Activated CD4-positive, alpha-beta T cell treated with anti-CD3 and anti-CD28 coated beads, Interleukin-2, amount 10 ng/mL, durations not matched to agents 24 days and 14 days (primary cell): ENCODE data around the gene ANP32A. TPM values are rescaled to one million over a fixed set of nuclear protein-coding genes. Genes with fewer than 3 reads are reported as not detected.

Source experiments
- DNase-seq: peaks from one replicate; pipeline ENCODE4 v3.0.0; 2022
- H3K27ac Mint-ChIP-seq: one replicate; pipeline ENCODE4 v1.8.0; 2022; ENCODE audit warnings: mild to moderate bottlenecking, mixed read lengths
- H3K27me3 Mint-ChIP-seq: one replicate; pipeline ENCODE4 v1.8.0; 2022; ENCODE audit warnings: mixed read lengths
- H3K36me3 Mint-ChIP-seq: one replicate; pipeline ENCODE4 v1.8.0; 2022; ENCODE audit warnings: low read depth, mild to moderate bottlenecking, mixed read lengths
- H3K4me1 Mint-ChIP-seq: one replicate; pipeline ENCODE4 v1.8.0; 2021; ENCODE audit warnings: mixed read lengths
- H3K4me3 Mint-ChIP-seq: one replicate; pipeline ENCODE4 v1.8.0; 2022; ENCODE audit warnings: mild to moderate bottlenecking, moderate library complexity, mixed read lengths
- H3K9me3 Mint-ChIP-seq: one replicate; pipeline ENCODE4 v1.8.0; 2021; ENCODE audit warnings: mixed read lengths
- intact Hi-C: fragments of 100-400 bp; cut with micrococcal nuclease; formaldehyde crosslinking; loops from one replicate; pipeline ENCODE4 v1.15.1; 2023
- total RNA-seq: library from RNA; stranded (reverse); gene quantifications from 2 replicates; pipeline ENCODE4 v1.2.3, GENCODE V29; 2022

Gene ANP32A
- total RNA-seq, 1 donor from 2014 or later = 280 TPM

DNA sequence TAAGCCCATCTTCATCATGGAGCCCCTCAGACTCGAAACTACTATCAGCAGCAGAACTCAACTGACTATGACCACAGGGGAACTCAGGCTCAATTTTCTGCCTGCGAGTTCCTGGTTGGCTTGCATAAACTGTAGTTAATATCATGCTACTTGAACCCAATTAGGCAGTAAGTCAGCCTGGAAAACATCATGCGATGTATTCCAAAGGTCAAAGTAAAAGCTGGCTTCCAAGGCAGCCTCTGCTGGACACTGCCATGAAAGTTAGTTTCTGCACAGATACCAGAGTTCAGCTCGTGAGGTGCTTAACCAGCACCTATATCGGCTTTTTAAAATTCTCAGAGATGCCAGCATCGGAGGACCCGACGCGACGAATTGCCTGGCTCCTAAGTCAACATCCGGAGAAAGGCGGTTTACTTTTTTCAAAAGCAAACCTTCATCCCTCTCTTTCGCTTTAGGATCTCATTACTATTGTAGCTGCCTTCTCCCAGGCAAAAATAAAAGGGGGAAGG is 3.8 kb downstream of the ANP32A start:
- Mint-ChIP-seq H3K4me3 (peak overlapping the region; percentile 97), H3K27ac (peak overlapping the region; percentile 97), H3K9me3 (no peaks in the 10 kb centered on the region), H3K36me3 (peaks cover 38% of the 10 kb centered on the region), H3K27me3 (no peaks in the 10 kb centered on the region), H3K4me1 (peaks cover 48% of the 10 kb centered on the region)
- DNase-seq = no peak
- intact Hi-C loops = loop anchor here (1.0 to 5.0 kb wide), 2 partner anchors 22 to 540 kb away; partner anchors contain the start of gene FEM1B

DNA sequence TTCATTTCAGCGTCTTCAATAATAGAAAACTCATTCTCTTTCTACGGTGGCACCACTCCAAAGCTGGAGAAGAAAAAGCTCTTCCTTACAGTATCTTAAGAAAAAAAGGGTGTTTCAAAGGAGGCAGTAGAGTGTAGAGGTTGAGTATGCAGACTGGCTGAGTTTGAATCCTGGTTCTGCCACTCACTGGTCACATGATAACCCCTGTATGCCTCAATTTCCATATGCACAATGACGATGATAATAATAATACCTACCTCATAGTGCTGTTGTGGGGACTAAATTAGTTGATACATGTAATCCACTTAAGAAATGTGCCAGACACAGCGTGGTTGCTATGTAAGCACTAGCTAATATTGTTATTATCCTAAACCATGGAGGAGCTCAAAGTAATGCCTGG is 4.5 kb downstream of the ANP32A start:
- Mint-ChIP-seq H3K36me3 (peaks cover 38% of the 10 kb centered on the region), H3K27me3 (no peaks in the 10 kb centered on the region), H3K4me3 (peak overlapping the region; percentile 97), H3K4me1 (peaks cover 49% of the 10 kb centered on the region), H3K27ac (peak overlapping the region; percentile 97), H3K9me3 (no peaks in the 10 kb centered on the region)
- intact Hi-C loops = loop anchor here (5.0 kb wide), 1 partner anchor 539 kb away; the partner anchor contains the start of gene FEM1B
- no peak for DNase-seq

DNA sequence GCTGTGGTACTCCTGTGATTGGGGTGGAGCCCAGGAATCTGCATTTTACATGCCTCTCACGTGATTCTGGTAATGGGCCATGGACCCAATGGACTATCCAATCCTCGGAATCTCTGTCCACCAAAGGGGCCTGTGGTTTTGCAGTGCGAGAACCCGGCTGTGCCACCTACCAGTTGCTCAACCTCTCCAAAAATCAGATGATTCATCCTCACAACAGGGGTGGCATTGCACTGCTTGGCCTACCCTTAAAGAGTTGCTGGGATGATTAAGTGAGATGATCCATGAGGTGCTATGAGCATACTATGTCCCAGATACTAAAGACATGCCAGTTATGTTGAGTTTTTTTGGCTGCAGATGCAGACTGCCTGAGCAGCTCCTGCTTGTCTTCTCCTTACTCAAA is 5.1 kb downstream of the ANP32A start:
- peak overlapping the region; percentile 14 for H3K27ac Mint-ChIP-seq
- peak; percentile 56 for DNase-seq
- H3K9me3 Mint-ChIP-seq = no peaks in the 10 kb centered on the region
- H3K36me3 Mint-ChIP-seq = peaks cover 38% of the 10 kb centered on the region
- H3K27me3 Mint-ChIP-seq = no peaks in the 10 kb centered on the region
- H3K4me1 Mint-ChIP-seq = peaks cover 52% of the 10 kb centered on the region
- H3K4me3 Mint-ChIP-seq = peak overlapping the region; percentile 97
- intact Hi-C loops = loop anchor here (5.0 kb wide), 1 partner anchor 538 kb away; the partner anchor contains the start of gene FEM1B

DNA sequence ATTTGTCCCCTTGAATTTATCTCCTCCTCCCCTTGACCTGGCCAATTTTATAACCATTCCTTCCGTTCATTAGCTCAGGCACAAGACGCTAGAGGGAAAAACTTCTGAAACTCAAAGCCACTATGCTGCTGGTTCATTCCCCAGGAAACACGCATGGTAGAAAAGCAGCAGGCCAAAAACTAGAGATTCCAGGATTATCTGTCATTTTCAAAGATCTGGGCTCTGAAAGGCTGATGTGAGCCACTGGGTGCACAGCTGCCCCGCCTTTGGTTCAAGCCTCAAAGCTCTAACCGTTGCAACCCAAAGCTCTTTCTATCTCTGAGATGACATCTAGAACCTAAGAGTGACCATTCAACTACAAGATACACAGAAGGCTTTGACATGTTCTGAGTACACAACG is 6.1 kb downstream of the ANP32A start:
- H3K4me1 Mint-ChIP-seq = peaks cover 60% of the 10 kb centered on the region
- H3K27ac Mint-ChIP-seq = peak overlapping the region; percentile 37

DNA sequence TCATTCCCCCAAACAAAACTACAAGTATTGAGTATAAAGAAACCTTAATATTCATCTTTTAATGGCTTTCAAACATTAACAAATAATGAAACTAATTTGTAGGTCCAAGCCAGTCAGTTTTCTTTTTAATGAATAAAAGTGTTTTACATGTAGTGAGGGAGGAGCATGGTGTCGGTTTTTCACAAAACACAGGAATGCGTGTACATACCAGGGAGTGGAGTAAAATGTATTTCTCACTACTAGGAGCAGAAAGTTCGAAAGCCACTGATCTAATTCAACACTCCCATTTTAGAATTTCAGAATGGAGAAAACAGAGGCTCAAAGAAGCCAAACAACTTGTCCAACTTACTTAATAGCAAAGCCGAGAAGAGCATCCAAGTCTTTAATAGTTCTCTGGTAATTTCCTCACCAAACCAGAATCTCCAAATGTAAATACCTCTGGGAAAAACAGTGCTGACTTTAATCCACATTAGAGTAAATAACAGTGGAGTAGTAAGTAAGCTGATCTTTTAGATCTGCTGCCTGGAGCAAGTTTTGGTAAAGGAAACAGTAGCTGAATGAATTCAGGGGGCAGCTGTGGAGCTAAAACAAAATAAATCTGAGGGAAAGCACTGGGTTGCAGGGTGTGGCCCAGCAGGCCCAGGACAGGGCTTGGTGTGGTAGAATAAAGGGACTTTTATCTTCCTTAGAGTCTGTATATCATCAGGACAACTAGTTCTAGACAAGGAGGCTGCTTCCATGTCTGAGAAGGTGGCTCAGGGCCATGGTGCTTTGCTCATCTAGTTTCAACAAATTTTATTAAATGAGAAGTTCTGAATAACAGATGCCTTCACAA is 7.9 kb downstream of the ANP32A start:
- Mint-ChIP-seq H3K9me3 (no peaks in the 10 kb centered on the region), H3K4me1 (peaks cover 73% of the 10 kb centered on the region), H3K4me3 (no peak overlapping the region), H3K36me3 (peaks cover 47% of the 10 kb centered on the region), H3K27ac (peak overlapping the region; percentile 32), H3K27me3 (no peaks in the 10 kb centered on the region)
- DNase-seq = no peak
- intact Hi-C loops = no loop called here

More for the DNA sequence above, 6.1 kb downstream of the ANP32A start:
- H3K9me3 Mint-ChIP-seq = no peaks in the 10 kb centered on the region
- H3K36me3 Mint-ChIP-seq = peaks cover 42% of the 10 kb centered on the region
- no peak for DNase-seq
- intact Hi-C loops = no loop called here
- no peak overlapping the region for H3K4me3 Mint-ChIP-seq
- H3K27me3 Mint-ChIP-seq = no peaks in the 10 kb centered on the region

DNA sequence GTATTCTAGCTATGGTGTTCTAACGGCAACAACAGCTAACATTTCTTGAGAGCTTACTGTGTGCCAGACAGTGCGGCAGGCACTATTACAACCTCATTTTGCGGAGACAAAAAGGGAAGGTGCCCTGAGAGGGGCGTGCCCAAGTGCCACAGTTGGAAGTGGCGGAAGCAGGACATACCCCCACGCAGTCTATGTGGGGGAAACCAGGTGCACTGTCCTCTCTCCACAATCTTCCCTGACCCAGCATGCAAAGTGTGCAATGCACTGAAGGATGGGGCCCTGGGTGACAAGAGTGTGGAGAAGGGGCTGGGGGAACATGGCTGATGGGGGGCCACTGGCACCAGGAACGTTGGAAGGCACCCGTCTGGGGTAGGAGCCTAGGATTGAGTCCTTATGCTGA is 8.6 kb downstream of the ANP32A start:
- intact Hi-C loops = no loop called here
- Mint-ChIP-seq H3K36me3 (peaks cover 47% of the 10 kb centered on the region), H3K4me1 (peaks cover 70% of the 10 kb centered on the region), H3K4me3 (no peak overlapping the region), H3K27me3 (no peaks in the 10 kb centered on the region), H3K9me3 (no peaks in the 10 kb centered on the region), H3K27ac (peak overlapping the region; percentile 49)
- no peak for DNase-seq

DNA sequence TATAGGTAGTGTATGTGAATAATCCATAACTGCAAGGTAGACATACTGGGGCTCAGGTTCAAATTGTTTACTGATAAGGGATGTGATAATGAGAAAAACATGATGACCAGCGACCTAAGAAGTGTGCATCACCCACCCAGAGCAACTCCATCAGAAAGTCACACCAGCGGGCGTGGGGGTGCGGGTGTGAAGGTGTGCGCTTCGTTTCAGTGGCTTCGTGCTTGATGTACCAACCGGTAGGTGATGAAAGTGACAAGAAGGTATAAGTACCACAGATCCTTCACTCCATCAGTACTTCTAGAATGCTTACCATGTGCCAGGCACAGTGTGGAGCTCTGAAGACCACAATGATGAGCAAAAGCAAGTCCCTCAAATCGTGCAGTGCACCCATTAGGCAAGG is 11.2 kb downstream of the ANP32A start:
- intact Hi-C loops = no loop called here
- Mint-ChIP-seq H3K36me3 (peaks cover 36% of the 10 kb centered on the region), H3K9me3 (no peaks in the 10 kb centered on the region), H3K4me1 (peaks cover 62% of the 10 kb centered on the region), H3K27ac (no peak overlapping the region), H3K4me3 (no peak overlapping the region), H3K27me3 (no peaks in the 10 kb centered on the region)
- no peak for DNase-seq

DNA sequence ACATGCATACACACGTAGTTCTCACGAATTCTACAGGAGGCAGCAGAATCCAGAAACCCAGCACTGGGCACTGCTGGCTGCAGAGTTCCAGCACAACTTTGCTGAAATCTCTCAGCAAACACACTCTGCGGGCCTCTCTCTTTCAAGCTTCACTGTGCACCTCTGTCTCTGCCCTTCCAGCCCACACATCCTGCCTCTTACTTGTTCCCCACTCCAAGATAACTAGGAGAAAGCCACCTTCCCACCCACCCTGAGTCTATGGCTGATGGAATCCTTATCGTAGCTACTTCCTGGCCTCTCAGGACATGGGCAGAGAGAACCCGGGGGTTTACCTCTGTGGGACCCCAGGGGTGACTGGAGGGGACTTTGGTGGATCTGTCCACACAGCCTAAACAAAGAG is 11.9 kb downstream of the ANP32A start:
- no peak for DNase-seq
- no peaks in the 10 kb centered on the region for H3K9me3 Mint-ChIP-seq
- H3K36me3 Mint-ChIP-seq = peaks cover 34% of the 10 kb centered on the region
- no peak overlapping the region for H3K4me3 Mint-ChIP-seq
- H3K27me3 Mint-ChIP-seq = no peaks in the 10 kb centered on the region
- intact Hi-C loops = no loop called here
- peak overlapping the region; percentile 4 for H3K27ac Mint-ChIP-seq
- peaks cover 60% of the 10 kb centered on the region for H3K4me1 Mint-ChIP-seq

DNA sequence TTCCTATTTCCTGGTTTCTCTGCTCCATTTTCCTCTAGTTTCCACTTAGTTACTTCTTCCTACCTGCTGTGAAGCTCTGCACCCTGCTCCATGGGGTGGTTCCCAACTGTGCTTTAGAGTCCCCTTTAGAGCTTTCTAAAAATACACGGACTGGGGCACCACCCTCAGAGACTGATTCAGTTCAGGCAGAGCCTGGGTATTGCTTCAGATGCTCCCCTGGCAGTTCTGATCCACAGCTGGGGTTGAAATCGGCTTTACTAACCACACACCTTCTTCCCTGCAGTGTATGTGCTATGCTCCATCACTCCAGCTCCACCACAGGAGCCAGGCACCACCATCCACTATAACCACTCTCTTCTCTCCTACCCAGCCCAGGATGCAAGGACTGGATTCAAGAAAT is 12.6 kb downstream of the ANP32A start:
- Mint-ChIP-seq H3K4me1 (peaks cover 56% of the 10 kb centered on the region), H3K27me3 (no peaks in the 10 kb centered on the region), H3K4me3 (no peak overlapping the region), H3K36me3 (peaks cover 31% of the 10 kb centered on the region), H3K9me3 (no peaks in the 10 kb centered on the region), H3K27ac (peak overlapping the region; percentile 39)
- intact Hi-C loops = no loop called here
- DNase-seq = no peak

DNA sequence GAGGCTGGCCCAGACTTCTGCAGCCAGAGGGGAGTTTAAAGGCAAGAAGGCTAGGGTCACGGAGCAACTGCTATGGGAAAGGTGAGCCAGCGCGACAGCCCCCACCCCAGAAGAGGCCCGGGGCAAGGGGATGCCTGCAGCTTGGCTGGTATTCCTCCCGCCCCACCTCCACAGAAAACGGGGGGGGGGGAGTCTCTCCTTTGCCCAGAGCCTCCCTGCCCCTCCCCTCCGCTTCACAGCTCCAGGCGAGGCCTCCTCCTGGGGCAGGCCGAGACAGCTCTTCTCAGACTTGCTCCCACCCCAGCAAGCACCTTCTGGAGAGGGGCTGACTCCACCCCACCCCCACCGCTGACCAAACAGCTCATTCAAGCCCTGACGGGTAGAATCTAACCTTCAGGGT is 13.4 kb downstream of the ANP32A start:
- H3K36me3 Mint-ChIP-seq = peaks cover 29% of the 10 kb centered on the region
- intact Hi-C loops = no loop called here
- peaks cover 52% of the 10 kb centered on the region for H3K4me1 Mint-ChIP-seq

DNA sequence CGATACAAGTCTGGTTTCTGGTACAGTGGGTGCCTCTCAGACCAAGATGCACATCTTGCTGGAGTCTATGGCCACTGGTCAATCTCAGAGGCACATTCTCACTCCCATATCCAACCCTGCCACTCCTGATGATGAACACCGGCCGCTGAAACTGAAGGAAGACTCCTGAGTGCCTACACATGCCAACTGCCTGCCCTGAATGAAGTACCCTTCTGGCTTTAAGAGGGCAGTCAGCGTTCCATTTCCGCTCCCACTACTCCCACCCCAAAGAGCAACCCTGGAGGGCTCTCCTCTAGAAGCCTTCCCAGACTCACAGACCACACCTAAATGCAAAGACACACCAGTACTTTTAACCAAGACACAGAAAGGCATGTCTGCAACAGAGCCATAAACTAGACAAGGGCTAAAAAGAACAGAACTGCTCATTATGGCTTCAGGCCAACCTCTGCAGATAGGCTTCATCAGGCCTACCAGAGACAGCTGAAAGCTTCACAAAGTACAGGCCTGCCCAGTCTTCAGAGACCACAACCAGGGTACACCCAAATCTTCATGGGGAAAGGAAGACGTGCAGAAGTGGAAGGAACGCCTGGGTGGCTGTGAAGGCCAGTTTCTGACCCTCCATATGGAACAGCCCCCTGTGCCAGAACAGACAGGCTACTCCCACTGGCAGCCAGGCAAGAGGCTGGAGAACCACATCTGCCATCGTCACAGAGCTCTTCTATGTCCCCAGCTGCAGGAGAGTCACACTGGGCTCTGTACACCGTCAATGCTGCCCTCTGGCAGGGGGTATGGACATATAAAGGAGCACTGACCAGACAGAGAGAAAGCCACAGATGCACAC is 14.3 kb downstream of the ANP32A start:
- Mint-ChIP-seq H3K4me3 (no peak overlapping the region), H3K36me3 (peaks cover 31% of the 10 kb centered on the region), H3K9me3 (no peaks in the 10 kb centered on the region), H3K27ac (peak overlapping the region; percentile 10), H3K27me3 (no peaks in the 10 kb centered on the region), H3K4me1 (peaks cover 53% of the 10 kb centered on the region)
- intact Hi-C loops = no loop called here
- DNase-seq = no peak

More for the DNA sequence above, 13.4 kb downstream of the ANP32A start:
- H3K27ac Mint-ChIP-seq = no peak overlapping the region
- no peaks in the 10 kb centered on the region for H3K27me3 Mint-ChIP-seq
- H3K9me3 Mint-ChIP-seq = no peaks in the 10 kb centered on the region
- DNase-seq = no peak
- H3K4me3 Mint-ChIP-seq = no peak overlapping the region

DNA sequence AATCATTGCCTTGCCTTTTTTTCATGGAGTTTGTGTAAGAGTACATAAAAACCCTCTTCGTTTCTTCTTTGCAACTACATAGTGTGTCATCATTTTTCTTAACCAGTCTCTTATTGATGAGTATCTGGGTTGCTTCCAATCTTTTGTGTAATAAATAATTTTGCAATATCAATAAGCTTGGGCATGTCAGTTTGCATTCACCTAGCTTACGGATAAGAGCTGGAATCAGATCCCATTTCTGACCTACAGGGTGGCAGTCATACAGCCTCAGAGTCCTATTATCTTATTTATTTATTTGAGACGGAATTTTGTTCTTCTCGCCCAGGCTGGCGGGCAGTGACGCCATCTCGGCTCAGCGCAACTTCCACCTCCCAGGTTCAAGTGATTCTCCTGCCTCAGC is 18.3 kb downstream of the ANP32A start:
- H3K36me3 Mint-ChIP-seq = peaks cover 15% of the 10 kb centered on the region
- H3K27ac Mint-ChIP-seq = no peak overlapping the region
- DNase-seq = no peak
- H3K4me1 Mint-ChIP-seq = peaks cover 60% of the 10 kb centered on the region
- H3K4me3 Mint-ChIP-seq = no peak overlapping the region
- H3K27me3 Mint-ChIP-seq = no peaks in the 10 kb centered on the region
- no peaks in the 10 kb centered on the region for H3K9me3 Mint-ChIP-seq
- intact Hi-C loops = no loop called here

DNA sequence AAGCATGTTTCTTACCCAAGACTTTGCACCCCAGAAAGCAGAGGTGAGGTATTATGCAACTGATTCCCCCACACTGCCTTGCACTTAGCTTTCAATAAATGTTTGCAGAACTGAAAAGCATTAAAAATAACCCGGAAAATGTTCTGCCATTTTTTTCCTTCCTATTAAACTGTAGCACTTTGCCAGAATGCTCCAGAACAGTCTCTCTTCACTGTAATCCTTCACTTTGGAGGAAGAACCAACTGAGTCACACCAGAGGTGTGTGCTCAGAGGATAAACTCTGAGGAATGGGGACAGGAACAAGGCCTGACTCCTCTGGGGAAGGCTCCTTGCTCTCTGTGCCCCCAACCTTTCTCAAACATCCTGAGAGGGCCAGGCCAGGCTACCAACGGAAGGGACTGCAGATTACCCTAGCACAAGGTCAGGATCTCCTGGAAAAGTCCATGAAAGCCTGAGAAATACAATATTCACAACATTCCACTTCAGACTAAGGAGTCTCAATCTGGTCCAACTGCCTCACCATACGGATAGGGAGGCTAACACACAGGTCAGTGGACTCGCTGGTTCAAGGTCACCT is 19.0 kb downstream of the ANP32A start:
- Mint-ChIP-seq H3K4me3 (no peak overlapping the region), H3K27me3 (no peaks in the 10 kb centered on the region), H3K4me1 (peaks cover 63% of the 10 kb centered on the region), H3K9me3 (no peaks in the 10 kb centered on the region), H3K36me3 (peaks cover 15% of the 10 kb centered on the region), H3K27ac (peak overlapping the region; percentile 13)
- intact Hi-C loops = no loop called here
- no peak for DNase-seq
